ENCODE measurements around the gene FLOT2. TPM values are rescaled to one million over a fixed set of nuclear protein-coding genes. Genes with fewer than 3 reads are reported as not detected.

Gene FLOT2
- total and polyA plus RNA-seq, 2 donors (not counting 1 experiment from before 2014, with no cell fraction given), result 196 to 270 TPM

GRCh38 chr17:28906706-28907438, 9.3 kb upstream of the FLOT2 start:
- no peak overlapping the region for H3K4me2 ChIP-seq (replicated peaks; ENCODE audit: low read depth, low read length, poor library complexity, severe bottlenecking)
- no peak overlapping the region for H3K27ac ChIP-seq (ENCODE audit: low read length in 2 of 2)
- Mint-ChIP-seq H3K4me1 (peaks cover 9% of the 10 kb centered on the region), H3K27ac (no peak overlapping the region), H3K27me3 (no peaks in the 10 kb centered on the region), H3K4me3 (no peak overlapping the region), H3K9me3 (ENCODE audit: insufficient read depth) (no peaks in the 10 kb centered on the region)
- intact Hi-C loops (cut with micrococcal nuclease), result no loop called here
- H3K4me1 ChIP-seq (ENCODE audit: control insufficient read depth in 2 of 2, insufficient read depth in 2 of 2, low read length in 2 of 2), result peaks cover 2 to 9% of the 10 kb centered on the region in 2 donors
- CTCF ChIA-PET, result interaction anchor here (0.6 to 8.9 kb wide), 9 partner anchors 8 to 144 kb away, joined by 3 to 91 read pairs (median 4); partner anchors contain the start of gene FLOT2
- H4K20me1 ChIP-seq (ENCODE audit: control insufficient read depth, insufficient read depth, low read length, poor library complexity, severe bottlenecking), result peaks cover 10% of the 10 kb centered on the region
- whole genome bisulfite sequencing (ENCODE audit: insufficient coverage), result 86% methylated on average over 5 of the region's 7 CpGs
- peaks cover 3 to 62% of the 10 kb centered on the region in 2 experiments for H3K36me3 ChIP-seq (replicated peaks in 1 of 2; ENCODE audit: control extremely low read depth in 1 of 2, control insufficient read depth in 1 of 2, extremely low read depth in 1 of 2, insufficient read depth in 2 of 2, low read length in 1 of 2)
- no peak overlapping the region for H2AFZ ChIP-seq (ENCODE audit: insufficient read depth, low read depth, low read length, poor library complexity, severe bottlenecking)
- no peak overlapping the region for H3K4me3 ChIP-seq (ENCODE audit: control extremely low read depth in 1 of 5, extremely low read depth in 1 of 5, insufficient read depth in 1 of 5, low read depth in 2 of 5, low read length in 4 of 5)
- no peaks in the 10 kb centered on the region for H3K27me3 ChIP-seq (replicated peaks in 1 of 4; ENCODE audit: control extremely low read depth in 1 of 4, control insufficient read depth in 3 of 4, insufficient read depth in 4 of 4, low read length in 3 of 4)
- ATAC-seq (ENCODE audit: low read depth) (no peak), DNase-seq (no peak)
- peaks cover 5% of the 10 kb centered on the region for H3K79me2 ChIP-seq (ENCODE audit: control insufficient read depth, insufficient read depth, low read length)
- no peak overlapping the region for H3K9ac ChIP-seq (ENCODE audit: low read length)
- no peaks in the 10 kb centered on the region for H3K9me3 ChIP-seq (ENCODE audit: control extremely low read depth in 1 of 3, control insufficient read depth in 2 of 3, insufficient read depth in 1 of 3, low read length in 2 of 3)
- TF ChIP-seq EZH2 (IDR thresholded peaks at IDR 0.05; ENCODE audit: borderline replicate concordance, insufficient read depth, low read depth, low read length, poor library complexity, severe bottlenecking) (no peak), CTCF (IDR thresholded peaks at IDR 0.05) (no peak)
- POLR2A ChIA-PET, result no interaction called here

GRCh38 chr17:28906276-28906675, 8.7 kb upstream of the FLOT2 start:
- DNase-seq, result no peak
- H3K4me3 Mint-ChIP-seq, result no peak overlapping the region
- no peaks in the 10 kb centered on the region for H3K9me3 ChIP-seq (ENCODE audit: control extremely low read depth in 1 of 3, control insufficient read depth in 2 of 3, insufficient read depth in 1 of 3, low read length in 2 of 3)
- no peak overlapping the region for H3K4me2 ChIP-seq (replicated peaks; ENCODE audit: low read depth, low read length, poor library complexity, severe bottlenecking)
- H3K27ac ChIP-seq (ENCODE audit: low read length in 2 of 2), result no peak overlapping the region
- H3K27me3 Mint-ChIP-seq, result no peaks in the 10 kb centered on the region
- intact Hi-C loops (cut with micrococcal nuclease), result no loop called here
- H3K27me3 ChIP-seq (replicated peaks in 1 of 4; ENCODE audit: control extremely low read depth in 1 of 4, control insufficient read depth in 3 of 4, insufficient read depth in 4 of 4, low read length in 3 of 4), result no peaks in the 10 kb centered on the region
- peaks cover 2 to 56% of the 10 kb centered on the region in 2 experiments for H3K36me3 ChIP-seq (replicated peaks in 1 of 2; ENCODE audit: control extremely low read depth in 1 of 2, control insufficient read depth in 1 of 2, extremely low read depth in 1 of 2, insufficient read depth in 2 of 2, low read length in 1 of 2)
- H4K20me1 ChIP-seq (ENCODE audit: control insufficient read depth, insufficient read depth, low read length, poor library complexity, severe bottlenecking), result peaks cover 4% of the 10 kb centered on the region
- TF ChIP-seq CTCF (IDR thresholded peaks at IDR 0.05), result no peak
- TF ChIP-seq EZH2 (IDR thresholded peaks at IDR 0.05; ENCODE audit: borderline replicate concordance, insufficient read depth, low read depth, low read length, poor library complexity, severe bottlenecking), result no peak
- 96% methylated on average over 5 of the region's 9 CpGs for WGBS (ENCODE audit: insufficient coverage)
- H3K4me1 Mint-ChIP-seq, result peaks cover 14% of the 10 kb centered on the region
- ChIA-PET POLR2A (no interaction called here), CTCF (interaction anchor here (0.6 to 8.9 kb wide), 6 partner anchors 8 to 143 kb away, joined by 3 to 91 read pairs (median 4); partner anchors contain the start of gene FLOT2)
- ATAC-seq (ENCODE audit: low read depth), result no peak
- peaks cover 8 to 15% of the 10 kb centered on the region in 2 donors for H3K4me1 ChIP-seq (ENCODE audit: control insufficient read depth in 2 of 2, insufficient read depth in 2 of 2, low read length in 2 of 2)
- H3K9me3 Mint-ChIP-seq (ENCODE audit: insufficient read depth), result no peaks in the 10 kb centered on the region
- no peak overlapping the region for H3K9ac ChIP-seq (ENCODE audit: low read length)
- peaks cover 10% of the 10 kb centered on the region for H3K79me2 ChIP-seq (ENCODE audit: control insufficient read depth, insufficient read depth, low read length)
- H3K4me3 ChIP-seq (ENCODE audit: control extremely low read depth in 1 of 5, extremely low read depth in 1 of 5, insufficient read depth in 1 of 5, low read depth in 2 of 5, low read length in 4 of 5), result no peak overlapping the region
- H2AFZ ChIP-seq (ENCODE audit: insufficient read depth, low read depth, low read length, poor library complexity, severe bottlenecking), result no peak overlapping the region
- no peak overlapping the region for H3K27ac Mint-ChIP-seq

Data from B cell (primary cell).